NCI-H1436 treated with DMSO at 0.1 percent for 48 hours (cell line): ENCODE results near the gene FOXP1.
"Not testable (repeated sequence)": the region's sequence is repeated elsewhere in the genome, so short reads cannot be mapped to it uniquely, and the experiment has no call there.

Source experiments
- DNase-seq: peaks from one replicate; lab custom pipeline; 2025; lab: John Stamatoyannopoulos, UW

FOXP1 gene

GRCh38 chr3:71330505-71330904 is 253.0 kb downstream of the FOXP1 start:
- DNase-seq = no peak

- DNase-seq = no peak
Observed at GRCh38 chr3:71329817-71330216, 253.7 kb downstream of the FOXP1 start.

GRCh38 chr3:71328926-71329325 is 254.6 kb downstream of the FOXP1 start:
- DNase-seq = no peak

DNA sequence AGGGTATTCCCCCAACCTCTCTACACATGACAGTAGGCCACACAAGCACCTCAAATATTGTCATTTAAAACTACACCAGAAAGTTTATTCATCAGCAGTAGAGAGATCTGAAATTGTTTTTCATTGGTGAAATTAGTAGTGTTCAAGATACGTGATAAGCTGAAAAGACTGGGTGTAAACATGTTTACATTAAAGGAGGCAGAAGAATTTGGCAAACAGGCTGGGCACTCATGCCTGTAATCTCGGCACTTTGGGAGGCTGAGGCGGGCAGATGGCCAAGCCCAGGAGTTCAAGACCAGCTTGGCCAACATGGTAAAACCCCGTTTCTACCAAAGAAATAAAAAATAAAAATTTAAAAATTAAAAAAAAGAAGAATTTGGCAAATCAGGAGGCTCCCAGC is 255.6 kb downstream of the FOXP1 start:
- DNase-seq = no peak

- no peak for DNase-seq
Observed at GRCh38 chr3:71325715-71326114, 257.8 kb downstream of the FOXP1 start.

- DNase-seq = not testable (repeated sequence)
Observed at GRCh38 chr3:71324224-71324623, 259.3 kb downstream of the FOXP1 start.

DNA sequence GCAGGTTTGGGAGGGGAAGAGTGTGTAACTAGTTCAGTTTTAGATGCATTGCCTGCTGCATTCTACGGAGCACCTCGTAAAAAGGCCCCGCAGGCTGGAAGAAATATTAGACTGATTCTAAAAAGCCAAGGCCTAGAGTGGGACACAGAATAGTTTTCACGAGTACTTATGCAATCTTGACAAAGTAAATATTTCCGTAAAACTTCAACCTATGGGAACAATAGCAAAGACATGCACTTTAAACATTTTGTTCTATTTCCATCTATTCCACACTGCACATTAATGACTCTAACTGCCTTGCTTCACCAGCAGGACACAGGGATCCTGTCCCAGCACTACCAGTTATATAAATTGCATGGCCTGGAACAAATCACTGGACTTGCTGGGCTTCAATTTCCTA is 260.0 kb downstream of the FOXP1 start:
- DNase-seq = no peak

GRCh38 chr3:71322154-71322553 is 261.4 kb downstream of the FOXP1 start:
- DNase-seq = no peak

GRCh38 chr3:71319771-71320170 is 263.8 kb downstream of the FOXP1 start:
- DNase-seq = no peak

GRCh38 chr3:71318458-71318827 is 265.1 kb downstream of the FOXP1 start:
- no peak for DNase-seq

DNA sequence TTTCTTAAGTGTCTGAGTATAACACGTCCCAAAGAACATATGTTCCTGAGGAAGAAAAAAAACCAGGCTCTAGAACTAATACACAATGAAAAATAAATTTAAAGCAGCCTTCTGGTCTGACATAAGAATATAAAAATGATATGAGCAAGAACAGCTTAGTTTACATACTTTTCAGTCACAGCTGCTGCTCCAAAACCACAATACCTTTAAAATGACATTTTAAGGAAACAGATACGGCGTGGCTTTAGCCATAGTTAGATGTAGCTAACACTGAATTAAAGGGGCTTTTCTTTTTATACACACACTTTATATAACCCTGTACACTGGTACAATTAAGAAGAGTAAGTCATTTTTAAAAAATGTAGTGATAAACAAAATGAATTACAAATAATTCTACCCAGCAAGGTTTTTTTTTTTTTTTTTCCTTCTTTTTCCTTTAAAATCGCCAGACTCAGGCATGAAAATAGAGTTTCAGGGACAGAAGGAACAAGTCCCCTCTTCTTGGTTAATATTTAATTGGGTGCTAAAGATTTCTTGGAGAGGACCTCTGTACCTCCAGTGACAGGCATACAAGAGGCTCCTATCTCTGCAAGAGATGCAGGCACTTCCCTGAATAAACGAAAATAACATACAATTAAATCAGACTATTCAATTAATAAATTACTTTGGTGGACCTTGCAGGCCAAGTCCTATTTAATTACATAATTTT is 265.6 kb downstream of the FOXP1 start:
- no peak for DNase-seq

- no peak for DNase-seq
Observed at GRCh38 chr3:71317140-71317539, 266.4 kb downstream of the FOXP1 start.

- DNase-seq = no peak
Observed at GRCh38 chr3:71316066-71316777, 267.3 kb downstream of the FOXP1 start.

DNA sequence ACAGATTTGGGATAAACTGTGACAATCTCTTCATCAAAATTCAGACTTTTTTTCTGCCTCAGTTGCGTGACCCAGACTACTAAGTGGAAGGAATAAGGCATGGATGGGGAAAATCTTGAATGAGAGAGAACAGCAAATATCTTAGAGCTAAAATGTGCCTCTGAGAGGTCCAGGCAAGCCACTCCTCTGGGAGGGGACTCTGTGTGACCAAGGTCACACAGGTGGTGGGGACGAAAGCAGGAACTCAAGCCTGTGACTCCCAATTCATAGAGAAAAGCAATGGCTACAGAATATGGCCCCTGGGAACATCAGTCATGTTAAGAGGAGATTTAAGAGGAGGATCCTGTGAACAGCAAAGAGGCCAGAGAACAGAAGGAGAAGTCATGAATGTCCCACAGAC is 268.1 kb downstream of the FOXP1 start:
- no peak for DNase-seq

GRCh38 chr3:71313844-71314243 is 269.7 kb downstream of the FOXP1 start:
- no peak for DNase-seq

GRCh38 chr3:71312461-71312860 is 271.1 kb downstream of the FOXP1 start:
- no peak for DNase-seq

- no peak for DNase-seq
Observed at GRCh38 chr3:71311661-71312046, 271.9 kb downstream of the FOXP1 start.

DNA sequence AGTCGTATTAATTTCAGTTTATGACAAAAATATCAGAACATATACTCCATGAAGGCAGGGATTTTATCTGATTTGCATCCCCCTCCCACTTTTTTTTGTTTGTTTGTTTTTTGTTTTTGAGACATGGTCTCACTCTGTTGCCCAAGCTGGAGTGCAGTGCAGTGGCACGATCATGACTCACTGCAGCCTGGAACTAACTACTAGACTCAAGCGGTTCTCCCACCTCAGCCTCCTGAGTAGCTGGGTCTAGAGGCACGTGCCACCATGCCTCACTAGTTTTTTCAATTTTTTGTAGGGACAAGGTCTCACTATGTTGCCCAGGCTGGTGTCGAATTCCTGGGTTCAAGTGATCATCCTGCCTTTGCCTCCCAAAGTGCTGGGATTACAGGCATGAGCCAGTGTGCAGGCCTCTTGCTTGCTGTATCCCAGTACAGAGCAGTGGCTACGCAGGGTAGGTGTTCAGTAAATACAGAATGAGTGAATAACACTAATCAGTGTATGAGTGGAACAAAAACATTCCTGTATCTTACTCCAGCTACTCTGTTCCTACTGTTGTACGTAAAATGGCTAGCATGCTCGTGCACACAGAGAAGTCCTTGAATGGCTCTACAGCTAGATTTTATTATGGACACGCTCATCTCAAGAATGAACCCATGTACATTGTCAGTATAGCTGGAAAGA is 272.4 kb downstream of the FOXP1 start:
- no peak for DNase-seq

GRCh38 chr3:71310359-71310979 is 273.1 kb downstream of the FOXP1 start:
- DNase-seq = no peak

DNA sequence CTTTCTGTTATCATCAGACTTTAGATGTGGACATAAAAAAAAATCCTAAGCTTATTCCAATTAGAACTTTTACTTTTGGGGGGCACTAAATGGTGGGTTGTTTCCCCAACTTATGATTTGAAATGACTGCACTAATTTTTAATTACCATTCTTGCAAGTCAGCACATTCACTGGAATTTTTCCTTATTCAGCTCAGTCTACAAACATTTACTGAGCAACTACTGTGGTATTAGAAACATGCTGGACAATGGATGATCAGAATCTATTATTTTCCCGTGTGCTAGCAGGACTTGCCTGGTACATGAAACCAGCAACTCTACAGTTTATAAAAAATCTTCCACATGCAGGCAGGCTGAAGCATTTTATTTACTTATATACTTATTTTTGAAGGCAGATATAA is 273.6 kb downstream of the FOXP1 start:
- no peak for DNase-seq

DNA sequence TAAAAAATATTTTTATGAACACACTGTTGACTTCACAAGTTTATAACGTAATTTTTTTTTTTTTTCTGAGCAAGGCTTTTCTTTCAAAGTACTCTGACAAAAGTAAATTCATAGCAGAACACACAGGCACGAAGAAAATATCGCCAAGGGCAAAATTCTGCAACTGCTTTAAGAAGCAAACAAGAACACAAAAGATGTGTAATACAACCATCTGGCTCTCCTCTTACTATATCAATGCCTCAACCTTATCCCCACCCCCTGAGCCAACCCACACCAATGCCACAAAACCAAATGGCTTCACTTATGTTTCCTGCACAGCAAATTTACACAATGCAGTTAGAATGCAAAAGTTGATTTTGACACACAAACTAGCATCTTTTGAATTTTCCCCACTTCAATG is 274.2 kb downstream of the FOXP1 start:
- no peak for DNase-seq

- no peak for DNase-seq
Observed at GRCh38 chr3:71308836-71309235, 274.7 kb downstream of the FOXP1 start.
